HUES6 (cell line): Measurements from ENCODE around the gene CSH1.
"Not testable (repeated sequence)": the region's sequence is repeated elsewhere in the genome, so short reads cannot be mapped to it uniquely, and the experiment has no call there.

Experiments
- H3K27ac ChIP-seq: 2 replicates; pipeline ENCODE4 v1.7.0; 2013; ENCODE audit warnings: low read depth, mild to moderate bottlenecking, low read length, inconsistent platforms
- H3K27me3 ChIP-seq: 2 replicates; pipeline ENCODE4 v1.6.1; 2013; ENCODE audit warnings: low read length; ENCODE audit not compliant: control insufficient read depth, insufficient read depth
- H3K36me3 ChIP-seq: 2 replicates; pipeline ENCODE4 v1.6.1; 2013; ENCODE audit warnings: low read length; ENCODE audit not compliant: control insufficient read depth, insufficient read depth
- H3K4me1 ChIP-seq: 2 replicates; pipeline ENCODE4 v1.6.1; 2013; ENCODE audit warnings: low read length; ENCODE audit not compliant: control insufficient read depth, insufficient read depth
- H3K4me3 ChIP-seq: 2 replicates; pipeline ENCODE4 v1.5.1; 2013; ENCODE audit warnings: low read depth, low read length
- H3K9ac ChIP-seq: one replicate; pipeline ENCODE4 v1.6.1; 2013; ENCODE audit warnings: mild to moderate bottlenecking, low read length
- H3K9me3 ChIP-seq: 2 replicates; pipeline ENCODE4 v1.6.1; 2013; ENCODE audit warnings: low read depth, low read length; ENCODE audit not compliant: control insufficient read depth, insufficient read depth

CSH1 gene

GRCh38 chr17:63927464-63928171 is 31.2 kb upstream of the CSH1 start:
- no peaks in the 10 kb centered on the region for H3K9me3 ChIP-seq
- H3K9ac ChIP-seq: no peak overlapping the region
- H3K27me3 ChIP-seq: no peaks in the 10 kb centered on the region
- no peak overlapping the region for H3K4me3 ChIP-seq
- no peak overlapping the region for H3K27ac ChIP-seq
- no peaks in the 10 kb centered on the region for H3K36me3 ChIP-seq
- H3K4me1 ChIP-seq: peaks cover 21% of the 10 kb centered on the region

- H3K36me3 ChIP-seq: no peaks in the 10 kb centered on the region
- H3K4me1 ChIP-seq: peaks cover 7% of the 10 kb centered on the region
- H3K27me3 ChIP-seq: no peaks in the 10 kb centered on the region
- no peak overlapping the region for H3K4me3 ChIP-seq
- no peak overlapping the region for H3K27ac ChIP-seq
- H3K9me3 ChIP-seq: no peaks in the 10 kb centered on the region
- no peak overlapping the region for H3K9ac ChIP-seq
Observed at GRCh38 chr17:63926164-63926563, 29.8 kb upstream of the CSH1 start.

GRCh38 chr17:63925615-63926014 is 29.2 kb upstream of the CSH1 start:
- no peaks in the 10 kb centered on the region for H3K36me3 ChIP-seq
- H3K27me3 ChIP-seq: no peaks in the 10 kb centered on the region
- H3K4me1 ChIP-seq: peaks cover 2% of the 10 kb centered on the region
- H3K9me3 ChIP-seq: no peaks in the 10 kb centered on the region
- H3K27ac ChIP-seq: no peak overlapping the region
- H3K9ac ChIP-seq: no peak overlapping the region
- H3K4me3 ChIP-seq: no peak overlapping the region

- not testable (repeated sequence) for H3K4me3 ChIP-seq, H3K4me1 ChIP-seq, H3K27me3 ChIP-seq, H3K9ac ChIP-seq, H3K9me3 ChIP-seq, H3K27ac ChIP-seq, H3K36me3 ChIP-seq
Observed at GRCh38 chr17:63922402-63922801, 26.0 kb upstream of the CSH1 start.

- H3K27me3 ChIP-seq: peaks cover 18% of the 10 kb centered on the region
- not testable (repeated sequence) for H3K9ac ChIP-seq, H3K27ac ChIP-seq, H3K4me3 ChIP-seq, H3K36me3 ChIP-seq, H3K4me1 ChIP-seq, H3K9me3 ChIP-seq
Observed at GRCh38 chr17:63920779-63921178, 24.4 kb upstream of the CSH1 start.

- H3K9me3 ChIP-seq, H3K36me3 ChIP-seq, H3K4me1 ChIP-seq, H3K9ac ChIP-seq, H3K27ac ChIP-seq, H3K4me3 ChIP-seq: not testable (repeated sequence)
- peaks cover 18% of the 10 kb centered on the region for H3K27me3 ChIP-seq
Observed at GRCh38 chr17:63920050-63920449, 23.7 kb upstream of the CSH1 start.

- Histone ChIP-seq H3K4me3 (peak overlapping the region; percentile 31; the same call in 1 of the 2 replicates), H3K4me1 (peaks cover 7% of the 10 kb centered on the region; the same call in 1 of the 2 replicates), H3K27ac (no peak overlapping the region), H3K9me3 (no peaks in the 10 kb centered on the region), H3K9ac (no peak overlapping the region), H3K36me3 (no peaks in the 10 kb centered on the region), H3K27me3 (peaks cover 18% of the 10 kb centered on the region)
Observed at GRCh38 chr17:63919311-63919723, 22.9 kb upstream of the CSH1 start.

- not testable (repeated sequence) for H3K36me3 ChIP-seq, H3K9me3 ChIP-seq, H3K27ac ChIP-seq, H3K9ac ChIP-seq, H3K4me1 ChIP-seq
- Histone ChIP-seq H3K4me3 (peak within 1 kb of the TSS; percentile 36), H3K27me3 (peaks cover 18% of the 10 kb centered on the region)
Observed at GRCh38 chr17:63918789-63919305, 22.5 kb upstream of the CSH1 start, which contains the start of gene GH1. TSS of gene GH1 (minus strand) at chr17:63918839. CDS start at chr17:63918776, 63 bp downstream.

- Histone ChIP-seq H3K27ac (no peak overlapping the region), H3K9me3 (no peaks in the 10 kb centered on the region), H3K9ac (no peak overlapping the region), H3K4me1 (peaks cover 7% of the 10 kb centered on the region; the same call in 1 of the 2 replicates), H3K36me3 (no peaks in the 10 kb centered on the region), H3K4me3 (peak overlapping the region; percentile 36), H3K27me3 (peaks cover 18% of the 10 kb centered on the region)
Observed at GRCh38 chr17:63918305-63918704, 21.9 kb upstream of the CSH1 start.

GRCh38 chr17:63917646-63918045 is 21.3 kb upstream of the CSH1 start:
- Histone ChIP-seq H3K27ac (no peak overlapping the region), H3K4me3 (peak overlapping the region; percentile 36; the same call in 1 of the 2 replicates), H3K9me3 (no peaks in the 10 kb centered on the region), H3K4me1 (peaks cover 7% of the 10 kb centered on the region; the same call in 1 of the 2 replicates), H3K27me3 (peaks cover 18% of the 10 kb centered on the region), H3K36me3 (no peaks in the 10 kb centered on the region), H3K9ac (no peak overlapping the region)

- H3K27me3 ChIP-seq: peaks cover 18% of the 10 kb centered on the region
- not testable (repeated sequence) for H3K4me1 ChIP-seq, H3K36me3 ChIP-seq, H3K4me3 ChIP-seq, H3K27ac ChIP-seq, H3K9ac ChIP-seq, H3K9me3 ChIP-seq
Observed at GRCh38 chr17:63917206-63917605, 20.8 kb upstream of the CSH1 start.
